ENCODE measurements around the gene CYP2S1. TPM values are rescaled to one million over a fixed set of nuclear protein-coding genes. Genes with fewer than 3 reads are reported as not detected.
A peak's percentile ranks its signal among the peaks of the same experiment; 100 is the strongest.

The CYP2S1 gene
- total RNA-seq, 1 donor from 2014 or later = 11.1 TPM

GRCh38 chr19:41219924-41220567 is 27.0 kb downstream of the CYP2S1 start:
- Histone ChIP-seq H3K9ac (ENCODE audit: low read length) (peak overlapping the region; percentile 100), H3K36me3 (ENCODE audit: insufficient read depth, low read length) (peaks cover 18% of the 10 kb centered on the region), H3K27ac (ENCODE audit: low read depth, low read length) (peak overlapping the region; percentile 93), H3K4me3 (ENCODE audit: insufficient read depth, low read depth, low read length) (peak overlapping the region; percentile 98), H3K4me2 (ENCODE audit: low read length) (peak overlapping the region; percentile 100), H3K4me1 (ENCODE audit: insufficient read depth, low read length) (peaks cover 47% of the 10 kb centered on the region), H3K27me3 (ENCODE audit: insufficient read depth, low read length) (no peaks in the 10 kb centered on the region), H4K20me1 (ENCODE audit: insufficient read depth, low read length) (peaks cover 2% of the 10 kb centered on the region), H3K79me2 (ENCODE audit: insufficient read depth, low read length) (peaks cover 54% of the 10 kb centered on the region), H3K9me3 (ENCODE audit: insufficient read depth, low read depth, low read length) (no peaks in the 10 kb centered on the region), H2AFZ (ENCODE audit: low read depth, low read length) (no peak overlapping the region)
- DNase-seq (ENCODE audit: low read depth) (peak; percentile 43), FAIRE-seq (no peak)
- peaks cover 41% of the 10 kb centered on the region for H3K4me1 Mint-ChIP-seq (ENCODE audit: low read depth, unreplicated experiment)
- peaks cover 14% of the 10 kb centered on the region for H3K36me3 Mint-ChIP-seq (ENCODE audit: low read depth, unreplicated experiment)
- TF ChIP-seq CTCF (IDR thresholded peaks at IDR 0.05; ENCODE audit: insufficient read depth, low read depth, low read length) (no peak), EZH2 (IDR thresholded peaks at IDR 0.05; ENCODE audit: insufficient read depth, low read length) (no peak)
- no peaks in the 10 kb centered on the region for H3K9me3 Mint-ChIP-seq (ENCODE audit: unreplicated experiment)
- H3K4me3 Mint-ChIP-seq (ENCODE audit: unreplicated experiment) = peak overlapping the region; percentile 92
- H3K27me3 Mint-ChIP-seq (ENCODE audit: low read depth, unreplicated experiment) = no peaks in the 10 kb centered on the region
- H3K27ac Mint-ChIP-seq (ENCODE audit: unreplicated experiment) = peak overlapping the region; percentile 70

GRCh38 chr19:41220811-41221210 is 27.8 kb downstream of the CYP2S1 start:
- peak overlapping the region; percentile 87 for H3K27ac Mint-ChIP-seq (ENCODE audit: unreplicated experiment)
- peak overlapping the region; percentile 92 for H3K4me3 Mint-ChIP-seq (ENCODE audit: unreplicated experiment)
- DNase-seq (ENCODE audit: low read depth) = no peak
- peaks cover 54% of the 10 kb centered on the region for H3K79me2 ChIP-seq (ENCODE audit: insufficient read depth, low read length)
- no peaks in the 10 kb centered on the region for H3K9me3 ChIP-seq (ENCODE audit: insufficient read depth, low read depth, low read length)
- H3K4me2 ChIP-seq (ENCODE audit: low read length) = peak overlapping the region; percentile 100
- H3K27me3 Mint-ChIP-seq (ENCODE audit: low read depth, unreplicated experiment) = no peaks in the 10 kb centered on the region
- peak overlapping the region; percentile 93 for H3K27ac ChIP-seq (ENCODE audit: low read depth, low read length)
- peaks cover 48% of the 10 kb centered on the region for H3K4me1 Mint-ChIP-seq (ENCODE audit: low read depth, unreplicated experiment)
- H4K20me1 ChIP-seq (ENCODE audit: insufficient read depth, low read length) = peaks cover 2% of the 10 kb centered on the region
- H2AFZ ChIP-seq (ENCODE audit: low read depth, low read length) = no peak overlapping the region
- peak overlapping the region; percentile 100 for H3K9ac ChIP-seq (ENCODE audit: low read length)
- FAIRE-seq = no peak
- H3K36me3 ChIP-seq (ENCODE audit: insufficient read depth, low read length) = peaks cover 18% of the 10 kb centered on the region
- H3K9me3 Mint-ChIP-seq (ENCODE audit: unreplicated experiment) = no peaks in the 10 kb centered on the region
- H3K4me1 ChIP-seq (ENCODE audit: insufficient read depth, low read length) = peaks cover 52% of the 10 kb centered on the region
- peaks cover 20% of the 10 kb centered on the region for H3K36me3 Mint-ChIP-seq (ENCODE audit: low read depth, unreplicated experiment)
- TF ChIP-seq EZH2 (IDR thresholded peaks at IDR 0.05; ENCODE audit: insufficient read depth, low read length) = no peak
- TF ChIP-seq CTCF (IDR thresholded peaks at IDR 0.05; ENCODE audit: insufficient read depth, low read depth, low read length) = no peak
- H3K27me3 ChIP-seq (ENCODE audit: insufficient read depth, low read length) = no peaks in the 10 kb centered on the region
- peak overlapping the region; percentile 98 for H3K4me3 ChIP-seq (ENCODE audit: insufficient read depth, low read depth, low read length)
